Measurements from ENCODE around the gene CNKSR3.

GRCh38 chr6:154345811-154346210, 164.7 kb downstream of the CNKSR3 start:
- TF ChIP-seq EP300 (IDR thresholded peaks at IDR 0.05), result no peak
- TF ChIP-seq, protein P1, sequence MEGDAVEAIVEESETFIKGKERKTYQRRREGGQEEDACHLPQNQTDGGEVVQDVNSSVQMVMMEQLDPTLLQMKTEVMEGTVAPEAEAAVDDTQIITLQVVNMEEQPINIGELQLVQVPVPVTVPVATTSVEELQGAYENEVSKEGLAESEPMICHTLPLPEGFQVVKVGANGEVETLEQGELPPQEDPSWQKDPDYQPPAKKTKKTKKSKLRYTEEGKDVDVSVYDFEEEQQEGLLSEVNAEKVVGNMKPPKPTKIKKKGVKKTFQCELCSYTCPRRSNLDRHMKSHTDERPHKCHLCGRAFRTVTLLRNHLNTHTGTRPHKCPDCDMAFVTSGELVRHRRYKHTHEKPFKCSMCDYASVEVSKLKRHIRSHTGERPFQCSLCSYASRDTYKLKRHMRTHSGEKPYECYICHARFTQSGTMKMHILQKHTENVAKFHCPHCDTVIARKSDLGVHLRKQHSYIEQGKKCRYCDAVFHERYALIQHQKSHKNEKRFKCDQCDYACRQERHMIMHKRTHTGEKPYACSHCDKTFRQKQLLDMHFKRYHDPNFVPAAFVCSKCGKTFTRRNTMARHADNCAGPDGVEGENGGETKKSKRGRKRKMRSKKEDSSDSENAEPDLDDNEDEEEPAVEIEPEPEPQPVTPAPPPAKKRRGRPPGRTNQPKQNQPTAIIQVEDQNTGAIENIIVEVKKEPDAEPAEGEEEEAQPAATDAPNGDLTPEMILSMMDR (IDR thresholded peaks at IDR 0.05), result no peak
